H1 (cell line): ENCODE results near the gene CSTF3. TPM values are rescaled to one million over a fixed set of nuclear protein-coding genes. Genes with fewer than 3 reads are reported as not detected.

Experiments
- CTCF ChIA-PET: fragments of 300-600 bp; sonication (Branson Sonifier 250); formaldehyde crosslinking; loops from one replicate; lab custom pipeline; 2021; ENCODE audit not compliant: partially characterized antibody; lab: Charles Lee
- POLR2A ChIA-PET: fragments of 300-600 bp; sonication (Branson Sonifier 250); formaldehyde crosslinking; loops from one replicate; lab custom pipeline; 2021; ENCODE audit warnings: inconsistent platforms; ENCODE audit not compliant: partially characterized antibody; lab: Charles Lee
- DNase-seq, 2 experiments: peaks; one replicate each; pipeline versions ENCODE4 v3.0.0 to v3.0.0-alpha.2; 2010 to 2022; ENCODE audit warnings: low spot score in 2 of 2, low read depth in 1 of 2, mixed read lengths in 1 of 2
- FAIRE-seq: peaks from 2 replicates; lab custom pipeline; 2011; peaks lifted over from hg19 to GRCh38; lab: Jason Lieb, UNC
- H2AFZ ChIP-seq: 2 replicates; pipeline ENCODE4 v1.8.1; 2012; ENCODE audit warnings: low read length, inconsistent platforms
- H2AK5ac ChIP-seq: 2 replicates; pipeline ENCODE4 v1.6.1; 2013; ENCODE audit warnings: low read depth, low read length
- H2BK120ac ChIP-seq: replicated peaks from 2 replicates; pipeline ENCODE3; 2013; ENCODE audit warnings: low read depth, low read length, inconsistent platforms
- H2BK12ac ChIP-seq: 2 replicates; pipeline ENCODE4 v1.6.1; 2013; ENCODE audit warnings: low read depth, low read length
- H2BK15ac ChIP-seq: 2 replicates; pipeline ENCODE4 v1.6.1; 2013; ENCODE audit warnings: low read length
- H2BK20ac ChIP-seq: 2 replicates; pipeline ENCODE4 v1.6.1; 2013; ENCODE audit warnings: low read length
- H2BK5ac ChIP-seq: 2 replicates; pipeline ENCODE4 v1.6.1; 2013; ENCODE audit warnings: low read depth, low read length
- H3K14ac ChIP-seq: 2 replicates; pipeline ENCODE4 v1.6.1; 2013; ENCODE audit warnings: inconsistent platforms; ENCODE audit not compliant: insufficient read length
- H3K18ac ChIP-seq: 2 replicates; pipeline ENCODE4 v1.6.1; 2013; ENCODE audit warnings: low read length; ENCODE audit errors: extremely low read depth
- H3K23ac ChIP-seq: 2 replicates; pipeline ENCODE4 v1.6.1; 2013; ENCODE audit warnings: inconsistent platforms; ENCODE audit not compliant: insufficient read length
- H3K23me2 ChIP-seq: 2 replicates; pipeline ENCODE4 v1.6.1; 2013; ENCODE audit warnings: low read depth, low read length
- H3K27ac ChIP-seq: 2 replicates; pipeline ENCODE4 v1.6.1; 2011; ENCODE audit warnings: low read depth, low read length, inconsistent platforms
- H3K27me3 ChIP-seq, 4 experiments: replicated peaks in 1 of 4; 1 replicate in 1 of 4; 2 replicates in 3 of 4; pipeline versions ENCODE4 v1.6.1 to v1.8.1; 2011 to 2013; ENCODE audit warnings: low read length in 3 of 4, mild to moderate bottlenecking in 3 of 4, inconsistent platforms in 2 of 4, mixed read lengths in 2 of 4, moderate library complexity in 1 of 4; ENCODE audit not compliant: control insufficient read depth in 3 of 4, insufficient read depth in 3 of 4; ENCODE audit errors: extremely low read depth in 1 of 4
- H3K36me3 ChIP-seq, 4 experiments: 2 replicates each; pipeline versions ENCODE4 v1.6.1 to v1.8.1; 2011 to 2013; ENCODE audit warnings: mild to moderate bottlenecking in 4 of 4, low read length in 3 of 4, moderate library complexity in 2 of 4, control low read depth in 1 of 4, inconsistent platforms in 1 of 4; ENCODE audit not compliant: insufficient read depth in 4 of 4, control insufficient read depth in 2 of 4
- H3K4ac ChIP-seq: replicated peaks from 2 replicates; pipeline ENCODE3; 2013; ENCODE audit warnings: low read length, low read depth, mixed read lengths, inconsistent platforms; ENCODE audit not compliant: insufficient read length
- H3K4me1 ChIP-seq, 4 experiments: replicated peaks in 1 of 4; 1 replicate in 1 of 4; 2 replicates in 3 of 4; pipeline versions ENCODE4 v1.6.1 to v1.8.1; 2011 to 2013; ENCODE audit warnings: low read length in 3 of 4, inconsistent platforms in 2 of 4, mixed read lengths in 1 of 4; ENCODE audit not compliant: insufficient read depth in 4 of 4, control insufficient read depth in 3 of 4
- H3K4me2 ChIP-seq, 2 experiments: 2 replicates each; pipeline versions ENCODE4 v1.6.1 to v1.8.1; 2011 to 2013; ENCODE audit warnings: low read depth in 2 of 2, low read length in 2 of 2, control low read depth in 1 of 2, inconsistent platforms in 1 of 2, mild to moderate bottlenecking in 1 of 2; ENCODE audit not compliant: insufficient read depth in 1 of 2
- H3K4me3 ChIP-seq, 4 experiments: fragments of 200-600, 300-600 bp in 1 of 4; sonication (generic), shearing (Covaris generic), sonication (Bioruptor Twin) in 1 of 4; 2 replicates each; pipeline versions ENCODE4 v1.5.1 to v1.8.1; 2011 to 2016; ENCODE audit warnings: low read length in 4 of 4, low read depth in 3 of 4, control low read depth in 2 of 4, inconsistent platforms in 2 of 4, mild to moderate bottlenecking in 2 of 4, mixed read lengths in 1 of 4, moderate library complexity in 1 of 4; ENCODE audit not compliant: insufficient read depth in 2 of 4; ENCODE audit errors: extremely low read depth in 1 of 4
- H3K56ac ChIP-seq: replicated peaks from 2 replicates; pipeline ENCODE3; 2013; ENCODE audit warnings: low read depth, mild to moderate bottlenecking, mixed read lengths, low read length, inconsistent platforms; ENCODE audit not compliant: insufficient read length
- H3K79me1 ChIP-seq: 2 replicates; pipeline ENCODE4 v1.6.1; 2013; ENCODE audit warnings: low read depth, low read length, control low read depth
- H3K79me2 ChIP-seq, 2 experiments: 2 replicates each; pipeline versions ENCODE4 v1.6.1 to v1.8.1; 2012 to 2013; ENCODE audit warnings: low read length in 2 of 2, mild to moderate bottlenecking in 2 of 2, inconsistent platforms in 1 of 2; ENCODE audit not compliant: insufficient read depth in 2 of 2, control insufficient read depth in 1 of 2
- H3K9ac ChIP-seq, 4 experiments: replicated peaks in 1 of 4; 1 replicate in 1 of 4; 2 replicates in 3 of 4; pipeline versions ENCODE4 v1.6.1 to v1.8.1; 2011 to 2013; ENCODE audit warnings: low read depth in 3 of 4, low read length in 3 of 4, control low read depth in 2 of 4, mild to moderate bottlenecking in 2 of 4, moderate library complexity in 2 of 4, inconsistent platforms in 1 of 4; ENCODE audit errors: extremely low read depth in 1 of 4
- H3K9me3 ChIP-seq, 2 experiments: 2 replicates each; pipeline versions ENCODE4 v1.6.1 to v1.8.1; 2012 to 2013; ENCODE audit warnings: mild to moderate bottlenecking in 2 of 2, moderate library complexity in 2 of 2, control low read depth in 1 of 2, inconsistent platforms in 1 of 2, low read depth in 1 of 2, low read length in 1 of 2, mixed read lengths in 1 of 2; ENCODE audit not compliant: insufficient read depth in 2 of 2
- H4K20me1 ChIP-seq, 2 experiments: replicated peaks in 1 of 2; 2 replicates each; pipeline versions ENCODE3 to v1.8.1; 2011 to 2013; ENCODE audit warnings: inconsistent platforms in 2 of 2, low read length in 2 of 2, mild to moderate bottlenecking in 1 of 2; ENCODE audit not compliant: insufficient read depth in 2 of 2, control insufficient read depth in 1 of 2
- H4K5ac ChIP-seq: 2 replicates; pipeline ENCODE4 v1.6.1; 2013; ENCODE audit warnings: low read length, low read depth, mixed read lengths, inconsistent platforms; ENCODE audit not compliant: insufficient read length
- H4K8ac ChIP-seq: 2 replicates; pipeline ENCODE4 v1.8.0; 2013; ENCODE audit warnings: mild to moderate bottlenecking, moderate library complexity, low read length, inconsistent platforms; ENCODE audit not compliant: insufficient read depth; ENCODE audit errors: extremely low read depth
- H4K91ac ChIP-seq: replicated peaks from 2 replicates; pipeline ENCODE3; 2013; ENCODE audit warnings: low read length, mixed read lengths, inconsistent platforms; ENCODE audit not compliant: insufficient read length
- BCL11A ChIP-seq, 2 experiments: IDR thresholded peaks; one replicate each; pipeline ENCODE4 v1.6.1; 2011; ENCODE audit warnings: low read depth in 2 of 2, low read length in 2 of 2, mild to moderate bottlenecking in 2 of 2
- CBX5 ChIP-seq: fragments of 300-800, 300-1000 bp; sonication (generic); IDR thresholded peaks from 2 replicates; pipeline ENCODE4 v1.7.1; 2016; ENCODE audit warnings: antibody characterized with exemption, low read length, low read depth
- whole genome bisulfite sequencing, 2 experiments: shearing (Covaris generic) in 1 of 2; methylation state at CpG; one replicate each; pipeline versions ENCODE4 v1.1.6 to v1.1.7; 2013 to 2015; ENCODE audit warnings: low lambda C conversion rate in 2 of 2, mixed read lengths in 2 of 2, inconsistent platforms in 1 of 2, low coverage in 1 of 2, missing lambda C conversion rate in 1 of 2; ENCODE audit not compliant: insufficient replicate concordance in 2 of 2, insufficient coverage in 1 of 2, insufficient read length in 1 of 2; ENCODE audit errors: extremely low coverage in 1 of 2, missing lambda C conversion rate in 1 of 2; 5-methylcytosine and 5-hydroxymethylcytosine counted together
- polyA plus RNA-seq, 7 experiments: library from polyadenylated mRNA; depleted of rRNA in 3 of 7; stranded (reverse) in 5 of 7; unstranded in 2 of 7; fragments of >200 nt in 5 of 7; fragments of 200-250 nt in 2 of 7; gene quantifications; 1 replicate in 5 of 7; 2 replicates in 1 of 7; 4 replicates in 1 of 7; pipeline versions ENCODE4 v1.2.1 to v1.2.3, GENCODE V29; 2011 to 2013; ENCODE audit warnings: missing spikeins in 2 of 7, mixed read lengths in 2 of 7
- total RNA-seq: library from RNA; stranded (reverse); fragmentation: NEBNext Ultra II Directional; extraction: Animal tissue kit (Norgen Biotek cat#: 25700); gene quantifications from 2 replicates; pipeline ENCODE4 v1.2.1, GENCODE V29; 2021

Gene CSTF3
- total and polyA plus RNA-seq, 2 of the 8 experiments (the other 6 are each of a cell fraction or from before 2014, with no cell fraction given) = 22.3 to 54.7 TPM

DNA sequence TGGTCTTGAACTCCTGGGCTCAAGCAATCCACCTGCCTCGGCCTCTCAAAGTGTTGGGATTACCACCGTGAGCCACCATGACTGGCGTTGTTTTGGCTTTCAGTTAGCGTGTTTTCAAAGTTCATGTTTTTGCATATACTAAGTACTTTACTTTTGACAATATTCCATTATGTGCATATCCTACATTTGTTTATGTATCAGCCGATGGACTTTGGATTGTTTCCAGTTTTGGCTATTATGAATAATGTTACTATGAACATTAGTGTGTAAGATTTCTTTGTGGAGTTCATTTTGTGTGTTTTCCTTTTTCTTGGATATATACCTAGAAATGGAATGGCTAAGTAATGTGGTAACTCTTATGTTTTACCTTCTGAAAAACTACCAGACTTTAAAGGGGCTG lies 9.9 kb downstream of the CSTF3 start:
- H3K27ac ChIP-seq = no peak overlapping the region
- H4K20me1 ChIP-seq = peaks cover 22 to 28% of the 10 kb centered on the region in 2 experiments
- no peak for TF ChIP-seq CBX5
- TF ChIP-seq BCL11A (IDR thresholded peaks at IDR 0.05; ENCODE audit: low read depth in 2 of 2, low read length in 2 of 2) = no peak
- 72% methylated on average over 5 of the region's 5 CpGs; no CpG with 5 or more reads in 1 of the 2 experiments for WGBS, 2 experiments
- no peak overlapping the region for H4K8ac ChIP-seq
- H3K23ac ChIP-seq = no peak overlapping the region
- H2BK15ac ChIP-seq = no peak overlapping the region
- no peak overlapping the region for H2BK5ac ChIP-seq
- H2AFZ ChIP-seq = no peak overlapping the region
- no peaks in the 10 kb centered on the region for H3K23me2 ChIP-seq
- no peak overlapping the region for H2BK20ac ChIP-seq
- ChIA-PET CTCF (interaction anchor here (0.6 to 2.2 kb wide), 2 partner anchors 9 to 45 kb away, joined by 4 to 5 read pairs; no protein-coding TSS in a partner anchor), POLR2A (interaction anchor here (0.6 to 1.7 kb wide), 3 partner anchors 10 to 552 kb away, joined by 3 to 9 read pairs (median 5); partner anchors contain the start of gene CSTF3)
- H3K14ac ChIP-seq = no peak overlapping the region
- H3K18ac ChIP-seq = no peak overlapping the region
- no peak overlapping the region for H4K91ac ChIP-seq
- no peaks in the 10 kb centered on the region for H3K9me3 ChIP-seq
- peaks cover 62 to 100% of the 10 kb centered on the region in 2 experiments for H3K79me2 ChIP-seq
- no peak overlapping the region for H4K5ac ChIP-seq
- no peak overlapping the region for H3K56ac ChIP-seq
- H3K4me2 ChIP-seq = no peak overlapping the region
- H3K9ac ChIP-seq = no peak overlapping the region; a peak in 1 of 7 replicates
- no peak overlapping the region for H2AK5ac ChIP-seq
- no peak overlapping the region for H2BK12ac ChIP-seq
- no peaks in the 10 kb centered on the region for H3K79me1 ChIP-seq
- DNase-seq = no peak
- no peak overlapping the region for H2BK120ac ChIP-seq
- H3K4ac ChIP-seq = no peak overlapping the region
- H3K4me1 ChIP-seq = peaks cover 0 to 3% (median 1%) of the 10 kb centered on the region in 4 experiments; a peak in 1 of 7 replicates
- no peak overlapping the region for H3K4me3 ChIP-seq
- FAIRE-seq = no peak
- peaks cover 0 to 10% (median 0%) of the 10 kb centered on the region in 4 experiments; a peak in 1 of 8 replicates for H3K36me3 ChIP-seq
- no peaks in the 10 kb centered on the region for H3K27me3 ChIP-seq
